Thyroid gland (tissue), 4 donors: ENCODE results near the gene TSPAN15.

Source experiments
- POLR2A ChIP-seq, 2 donors: fragments of 450-650 bp; IDR thresholded peaks; one replicate each; pipeline ENCODE4 v1.6.1; 2017; ENCODE audit warnings: antibody characterized with exemption in 2 of 2, mild to moderate bottlenecking in 2 of 2, moderate library complexity in 1 of 2
- TF ChIP-seq, protein P1 (sequence below), 6 experiments: fragments of 200-600 bp in 3 of 6; fragments of 450-650 bp in 3 of 6; sonication (generic) in 3 of 6; IDR thresholded peaks; one replicate each; pipeline ENCODE4 v1.5.1; 2016 to 2019; ENCODE audit warnings: antibody characterized with exemption in 6 of 6, mild to moderate bottlenecking in 2 of 6, inconsistent platforms in 1 of 6, moderate library complexity in 1 of 6

DNA sequence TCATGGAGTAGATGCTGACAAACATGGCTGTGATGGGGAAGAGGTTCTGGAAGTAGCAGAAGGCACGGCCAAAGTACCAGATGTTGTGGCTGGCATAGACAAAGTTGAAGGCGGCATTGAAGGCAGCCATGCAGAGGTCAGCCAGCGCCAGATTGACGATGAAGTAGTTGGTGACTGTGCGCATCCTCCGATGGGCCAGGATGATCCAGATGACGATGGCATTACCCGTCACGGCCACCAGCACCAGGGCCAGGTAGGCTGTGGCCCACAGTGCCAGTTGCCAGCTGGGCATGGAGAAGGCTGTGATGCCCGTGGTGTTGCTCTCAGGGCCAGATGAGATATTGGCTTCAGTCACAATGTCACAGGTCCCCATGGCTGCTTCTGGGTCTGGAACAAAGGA is 35.3 kb upstream of the TSPAN15 start:
- TF ChIP-seq, protein P1, sequence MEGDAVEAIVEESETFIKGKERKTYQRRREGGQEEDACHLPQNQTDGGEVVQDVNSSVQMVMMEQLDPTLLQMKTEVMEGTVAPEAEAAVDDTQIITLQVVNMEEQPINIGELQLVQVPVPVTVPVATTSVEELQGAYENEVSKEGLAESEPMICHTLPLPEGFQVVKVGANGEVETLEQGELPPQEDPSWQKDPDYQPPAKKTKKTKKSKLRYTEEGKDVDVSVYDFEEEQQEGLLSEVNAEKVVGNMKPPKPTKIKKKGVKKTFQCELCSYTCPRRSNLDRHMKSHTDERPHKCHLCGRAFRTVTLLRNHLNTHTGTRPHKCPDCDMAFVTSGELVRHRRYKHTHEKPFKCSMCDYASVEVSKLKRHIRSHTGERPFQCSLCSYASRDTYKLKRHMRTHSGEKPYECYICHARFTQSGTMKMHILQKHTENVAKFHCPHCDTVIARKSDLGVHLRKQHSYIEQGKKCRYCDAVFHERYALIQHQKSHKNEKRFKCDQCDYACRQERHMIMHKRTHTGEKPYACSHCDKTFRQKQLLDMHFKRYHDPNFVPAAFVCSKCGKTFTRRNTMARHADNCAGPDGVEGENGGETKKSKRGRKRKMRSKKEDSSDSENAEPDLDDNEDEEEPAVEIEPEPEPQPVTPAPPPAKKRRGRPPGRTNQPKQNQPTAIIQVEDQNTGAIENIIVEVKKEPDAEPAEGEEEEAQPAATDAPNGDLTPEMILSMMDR (IDR thresholded peaks at IDR 0.05) = no peak
- no peak for TF ChIP-seq POLR2A (IDR thresholded peaks at IDR 0.05)
